Uterus (tissue), 4 donors: ENCODE data around the gene DCUN1D2. TPM values are rescaled to one million over a fixed set of nuclear protein-coding genes. Genes with fewer than 3 reads are reported as not detected.

Source experiments
- DNase-seq, 2 donors: peaks; one replicate each; pipeline ENCODE4 v3.0.0-alpha.2; 2019 to 2020
- H3K27ac ChIP-seq, 2 donors: fragments of 200-600 bp; sonication (generic); 1 replicate in 1 of 2; 2 replicates in 1 of 2; pipeline ENCODE4 v1.5.1; 2016 to 2018
- H3K27me3 ChIP-seq, 2 donors: fragments of 200-600 bp; sonication (generic); one replicate each; pipeline ENCODE4 v1.5.1; 2018 to 2019; ENCODE audit warnings: control low read depth in 1 of 2
- H3K36me3 ChIP-seq, 2 donors: fragments of 200-600 bp; sonication (generic); one replicate each; pipeline ENCODE4 v1.5.1; 2019; ENCODE audit warnings: control low read depth in 1 of 2
- H3K4me1 ChIP-seq, 2 donors: fragments of 200-600 bp; sonication (generic); one replicate each; pipeline ENCODE4 v1.5.1; 2018 to 2019; ENCODE audit warnings: control low read depth in 1 of 2
- H3K4me3 ChIP-seq, 2 donors: fragments of 200-600 bp; sonication (generic); 1 replicate in 1 of 2; 2 replicates in 1 of 2; pipeline ENCODE4 v1.5.1; 2018 to 2019; ENCODE audit warnings: mild to moderate bottlenecking in 1 of 2
- H3K9me3 ChIP-seq, 2 donors: fragments of 200-600 bp; sonication (generic); one replicate each; pipeline ENCODE4 v1.5.1; 2019; ENCODE audit warnings: control low read depth in 1 of 2
- CTCF ChIP-seq, 4 experiments: fragments of 200-600 bp in 2 of 4; fragments of 450-650 bp in 2 of 4; sonication (generic) in 2 of 4; IDR thresholded peaks; one replicate each; pipeline ENCODE4 v1.5.1; 2016 to 2019; ENCODE audit warnings: antibody characterized with exemption in 4 of 4, mild to moderate bottlenecking in 2 of 4, moderate library complexity in 1 of 4
- POLR2A ChIP-seq, 2 donors: fragments of 450-650 bp; IDR thresholded peaks; one replicate each; pipeline ENCODE4 v1.6.1; 2016; ENCODE audit warnings: antibody characterized with exemption in 2 of 2, mild to moderate bottlenecking in 1 of 2, moderate library complexity in 1 of 2
- intact Hi-C: fragments of 100-400 bp; cut with DNase I; formaldehyde crosslinking; loops from one replicate; pipeline ENCODE4 v1.15.1; 2023; ENCODE audit warnings: low total_unique reads
- total RNA-seq, 4 donors: library from RNA; depleted of rRNA in 3 of 4; stranded (reverse); fragments of >200 nt in 3 of 4; gene quantifications; one replicate each; pipeline versions ENCODE4 v1.1.0 to v1.2.4, GENCODE V29; 2014 to 2023
- donor health status: DM: yes; HTN: yes; CAD: no.

The DCUN1D2 gene
- total RNA-seq, 4 donors from 2014 or later, result 7.7 to 68.2 (median 29.3) TPM

- DNase-seq, result no peak
- H3K27me3 ChIP-seq, result no peaks in the 10 kb centered on the region
- H3K4me3 ChIP-seq, result no peak overlapping the region
- no peak overlapping the region for H3K27ac ChIP-seq
- intact Hi-C loops, result no loop called here
- peaks cover 0 to 11% of the 10 kb centered on the region in 2 donors for H3K4me1 ChIP-seq
- no peak for TF ChIP-seq CTCF (IDR thresholded peaks at IDR 0.05)
- TF ChIP-seq POLR2A (IDR thresholded peaks at IDR 0.05), result no peak
- no peaks in the 10 kb centered on the region for H3K36me3 ChIP-seq
- no peaks in the 10 kb centered on the region for H3K9me3 ChIP-seq
These were observed 6.7 kb upstream of the DCUN1D2 start for GRCh38 chr13:113497217-113497616.

- intact Hi-C loops, result no loop called here
- H3K27me3 ChIP-seq, result no peaks in the 10 kb centered on the region
- peaks cover 0 to 11% of the 10 kb centered on the region in 2 donors for H3K4me1 ChIP-seq
- no peaks in the 10 kb centered on the region for H3K9me3 ChIP-seq
- H3K27ac ChIP-seq, result peak overlapping the region; percentile 11 to 12
- no peaks in the 10 kb centered on the region for H3K36me3 ChIP-seq
- no peak for TF ChIP-seq CTCF (IDR thresholded peaks at IDR 0.05)
- TF ChIP-seq POLR2A (IDR thresholded peaks at IDR 0.05), result no peak
- H3K4me3 ChIP-seq, result no peak overlapping the region
- no peak for DNase-seq
These were observed 5.1 kb upstream of the DCUN1D2 start for GRCh38 chr13:113495494-113496210.

GRCh38 chr13:113493315-113493951 lies 2.9 kb upstream of the DCUN1D2 start:
- TF ChIP-seq CTCF (IDR thresholded peaks at IDR 0.05), result no peak
- no peak for DNase-seq
- Histone ChIP-seq H3K36me3 (no peaks in the 10 kb centered on the region), H3K4me3 (no peak overlapping the region), H3K27me3 (no peaks in the 10 kb centered on the region), H3K9me3 (no peaks in the 10 kb centered on the region), H3K27ac (peak overlapping the region; percentile 49 to 88), H3K4me1 (peaks cover 3 to 11% of the 10 kb centered on the region in 2 donors)
- intact Hi-C loops, result no loop called here

GRCh38 chr13:113491982-113492381 lies 1.5 kb upstream of the DCUN1D2 start:
- no peaks in the 10 kb centered on the region for H3K9me3 ChIP-seq
- TF ChIP-seq CTCF (IDR thresholded peaks at IDR 0.05) (no peak), POLR2A (IDR thresholded peaks at IDR 0.05) (no peak)
- no peaks in the 10 kb centered on the region for H3K27me3 ChIP-seq
- intact Hi-C loops, result no loop called here
- no peaks in the 10 kb centered on the region for H3K36me3 ChIP-seq
- H3K4me3 ChIP-seq, result peak overlapping the region; percentile 81 to 87
- peaks cover 4 to 11% of the 10 kb centered on the region in 2 donors for H3K4me1 ChIP-seq
- DNase-seq, result no peak
- peak overlapping the region; percentile 88 to 95 for H3K27ac ChIP-seq

GRCh38 chr13:113491418-113491883 lies 940 bp upstream of the DCUN1D2 start:
- DNase-seq, result peak in 1 of 2 donors; percentile 42
- H3K27ac ChIP-seq, result peak overlapping the region; percentile 88 to 95
- no peaks in the 10 kb centered on the region for H3K9me3 ChIP-seq
- TF ChIP-seq POLR2A (IDR thresholded peaks at IDR 0.05) (no peak), CTCF (IDR thresholded peaks at IDR 0.05) (no peak)
- peak overlapping the region; percentile 81 to 87 for H3K4me3 ChIP-seq
- intact Hi-C loops, result no loop called here
- H3K27me3 ChIP-seq, result no peaks in the 10 kb centered on the region
- peaks cover 4 to 11% of the 10 kb centered on the region in 2 donors for H3K4me1 ChIP-seq
- H3K36me3 ChIP-seq, result no peaks in the 10 kb centered on the region
